Inferior parietal cortex (tissue), 1 donor: Measurements from ENCODE around the gene STUM.

Experiments used
- DNase-seq: peaks from one replicate; pipeline ENCODE4 v3.0.0-alpha.2; 2016; ENCODE audit errors: extremely low spot score

The STUM gene

DNA sequence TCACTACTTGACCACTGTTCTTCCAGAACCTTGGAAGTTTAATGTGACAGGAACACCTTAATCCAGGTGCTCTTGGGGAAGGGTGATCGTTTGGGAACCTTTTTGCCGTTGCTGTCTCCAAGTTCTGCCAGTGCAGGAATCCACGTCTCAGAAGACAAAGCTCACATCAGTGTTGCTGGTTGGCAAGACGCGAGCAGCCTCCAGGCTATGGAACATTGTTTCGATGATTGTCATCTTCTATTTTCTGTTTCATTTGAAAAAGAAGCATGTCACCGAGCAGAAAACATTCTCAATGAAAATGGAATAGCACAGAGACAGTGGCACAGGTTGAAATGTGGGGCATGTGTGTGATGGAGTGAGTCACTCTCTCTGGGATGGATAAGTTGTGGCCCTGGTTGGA lies 11.7 kb downstream of the STUM start:
- no peak for DNase-seq

DNA sequence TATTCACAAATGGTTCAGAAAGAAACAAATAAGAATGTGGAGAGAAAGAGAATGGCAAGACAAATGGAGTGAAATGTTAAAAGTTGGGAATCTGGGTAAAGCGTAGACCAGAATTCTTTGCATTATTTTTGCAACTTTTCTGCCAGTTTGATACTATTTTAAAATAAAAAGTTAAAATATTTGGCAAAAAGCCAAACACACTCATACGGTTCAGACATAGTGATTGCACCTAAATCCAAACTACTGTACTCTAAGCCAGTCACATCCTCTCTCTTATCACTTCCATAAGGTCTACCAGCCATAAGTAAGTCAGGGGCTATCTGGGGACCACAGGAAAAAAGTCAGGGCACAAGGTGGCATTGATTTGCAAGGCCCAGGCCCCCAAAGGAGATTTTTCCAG lies 14.4 kb downstream of the STUM start:
- DNase-seq, result no peak

DNA sequence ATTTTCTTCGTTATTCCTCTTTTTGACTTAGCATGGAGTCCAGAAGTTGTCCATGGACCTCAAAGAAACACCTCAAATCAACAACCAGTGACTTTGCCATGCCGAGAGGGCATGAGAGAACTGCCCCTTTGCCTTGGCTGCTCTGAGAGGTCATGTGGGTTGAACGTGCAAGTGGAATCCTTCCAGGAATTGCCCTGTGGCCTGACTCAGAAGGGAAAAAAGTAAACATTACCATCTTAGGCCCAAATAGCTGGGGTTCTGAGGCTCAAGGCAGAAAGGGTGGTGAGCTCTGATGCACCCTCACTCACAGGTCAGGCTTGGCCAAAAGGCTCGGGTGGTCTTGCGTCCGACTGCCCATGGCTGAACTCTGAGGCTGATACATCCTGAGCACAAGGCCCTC lies 15.1 kb downstream of the STUM start:
- DNase-seq, result no peak

DNA sequence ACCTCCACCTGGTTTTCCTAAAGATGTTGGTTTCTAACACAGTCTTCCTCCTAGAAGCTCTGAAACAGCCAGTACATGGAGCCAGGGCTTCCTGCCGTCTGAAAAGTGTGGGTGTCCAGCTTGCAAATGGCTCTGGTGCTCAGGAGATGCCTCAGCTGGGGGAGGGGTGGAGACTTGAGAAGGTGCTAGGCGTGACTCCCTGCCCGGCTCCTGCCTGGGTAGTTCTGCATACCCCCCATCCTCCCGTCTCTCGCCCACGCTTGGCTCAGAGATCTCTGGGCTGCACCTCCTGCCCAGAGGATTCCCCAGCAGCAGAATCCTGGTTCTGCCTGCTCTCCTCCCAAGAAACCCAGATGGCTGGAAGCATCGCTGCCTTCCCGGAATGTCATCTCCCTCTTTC lies 16.9 kb downstream of the STUM start:
- DNase-seq, result no peak

DNA sequence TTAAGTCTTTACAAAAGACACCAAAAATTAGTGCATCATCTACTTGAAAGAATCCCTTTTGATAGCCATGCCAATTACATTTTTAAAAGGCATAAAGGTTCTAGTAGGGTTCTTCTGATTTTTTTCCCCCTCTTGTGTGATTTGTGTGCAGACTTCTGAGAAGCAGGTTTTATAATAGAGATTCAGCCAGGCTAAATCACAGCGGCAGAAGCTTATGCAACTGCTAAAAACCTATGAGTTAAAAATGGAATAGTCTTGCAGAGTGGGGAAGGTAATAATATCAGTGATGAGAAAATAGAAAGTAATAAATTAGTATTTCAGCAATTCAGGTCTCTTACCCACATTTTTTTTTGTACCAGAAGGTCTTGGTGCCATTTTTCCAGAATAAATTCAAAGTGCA lies 17.7 kb downstream of the STUM start:
- DNase-seq, result peak; percentile 55

DNA sequence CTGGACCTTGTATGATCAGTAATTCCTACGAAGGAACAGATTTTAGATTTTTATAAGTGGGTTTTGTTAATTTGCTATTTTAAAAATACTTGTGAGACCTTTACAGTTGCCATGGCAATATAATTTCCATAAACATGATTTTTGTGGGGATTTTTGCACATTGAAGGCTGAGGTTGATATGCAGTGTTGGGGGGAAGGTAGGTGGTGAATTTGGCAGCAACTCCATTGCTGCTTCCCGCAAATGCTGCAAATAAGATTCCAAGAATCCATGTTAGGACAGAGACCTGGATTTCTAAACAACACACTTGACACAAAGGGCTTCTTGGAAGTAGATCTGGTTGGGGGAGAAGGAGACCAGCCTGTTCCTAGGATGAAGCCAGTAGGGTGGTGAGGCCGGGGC lies 18.2 kb downstream of the STUM start:
- no peak for DNase-seq

DNA sequence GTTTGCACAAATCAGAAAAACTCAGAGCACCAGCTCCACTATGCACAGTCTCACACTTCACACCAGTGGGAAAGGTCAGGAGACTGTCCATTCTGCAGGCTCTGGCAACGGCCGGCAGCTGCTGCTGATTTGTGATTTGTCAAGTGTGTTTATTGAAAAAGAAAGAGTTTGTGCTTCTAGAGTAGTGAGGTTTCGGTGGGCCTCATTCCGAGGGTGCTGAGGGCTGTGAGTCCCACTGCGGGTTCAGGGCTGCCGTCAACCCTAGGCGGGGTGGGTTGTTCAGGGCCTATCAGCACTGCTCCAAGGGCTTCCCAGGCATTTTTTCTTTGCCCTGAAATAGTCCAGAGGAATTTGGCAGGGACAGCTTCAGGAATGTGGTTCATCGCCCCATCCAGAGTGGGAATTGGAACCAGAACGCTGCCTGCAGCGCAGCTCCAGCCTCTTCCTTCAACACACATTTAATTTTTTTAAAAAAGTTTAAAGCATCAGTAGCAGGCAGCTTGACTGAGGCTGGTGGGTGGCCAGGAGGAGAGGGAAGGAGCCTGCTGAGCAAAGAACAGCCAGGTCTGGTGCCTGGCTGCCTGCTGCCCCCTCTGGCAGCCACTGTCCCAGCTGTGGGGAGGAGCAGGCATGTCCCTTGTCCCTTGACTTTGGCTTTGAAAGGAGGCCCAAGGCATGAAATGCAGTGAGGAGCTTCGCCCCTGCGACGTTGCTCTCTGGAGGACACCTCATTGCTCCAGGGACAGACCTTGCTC lies 19.7 kb downstream of the STUM start:
- no peak for DNase-seq

DNA sequence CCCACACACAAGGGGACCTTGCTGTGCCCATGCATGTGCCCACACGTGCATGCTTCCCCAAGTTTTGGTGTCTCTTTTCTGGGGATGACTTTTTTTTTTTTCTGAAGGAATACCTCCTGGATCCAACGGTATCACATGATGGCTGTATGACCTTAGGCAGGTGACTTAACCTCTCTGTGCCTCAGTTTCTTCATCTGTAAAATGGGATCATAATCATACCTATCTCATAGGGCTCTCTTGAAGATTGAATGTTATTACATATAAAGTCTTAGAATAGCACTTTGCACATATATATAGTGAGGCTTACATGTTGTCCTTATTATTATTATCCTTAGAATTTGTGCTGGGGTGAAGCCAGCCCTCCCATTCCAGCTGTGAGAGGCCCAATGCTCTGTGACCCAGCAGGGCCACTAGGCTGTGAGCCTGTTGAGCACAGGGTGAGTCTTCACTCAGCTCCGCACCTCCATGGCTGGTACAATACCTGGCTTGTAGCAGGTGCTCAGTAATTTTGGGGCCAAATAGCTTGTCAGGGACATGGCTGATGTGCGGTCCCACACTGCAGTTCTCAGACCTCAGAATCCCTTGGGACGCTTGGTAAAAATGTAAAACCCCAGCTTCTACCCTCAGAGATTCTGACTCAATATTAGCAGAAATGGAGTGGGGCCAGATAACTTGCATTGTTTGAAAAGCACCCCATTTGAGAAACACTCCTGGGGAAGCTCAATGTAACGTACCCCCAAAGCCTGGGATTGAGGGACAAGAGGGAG lies 20.6 kb downstream of the STUM start:
- DNase-seq, result no peak

DNA sequence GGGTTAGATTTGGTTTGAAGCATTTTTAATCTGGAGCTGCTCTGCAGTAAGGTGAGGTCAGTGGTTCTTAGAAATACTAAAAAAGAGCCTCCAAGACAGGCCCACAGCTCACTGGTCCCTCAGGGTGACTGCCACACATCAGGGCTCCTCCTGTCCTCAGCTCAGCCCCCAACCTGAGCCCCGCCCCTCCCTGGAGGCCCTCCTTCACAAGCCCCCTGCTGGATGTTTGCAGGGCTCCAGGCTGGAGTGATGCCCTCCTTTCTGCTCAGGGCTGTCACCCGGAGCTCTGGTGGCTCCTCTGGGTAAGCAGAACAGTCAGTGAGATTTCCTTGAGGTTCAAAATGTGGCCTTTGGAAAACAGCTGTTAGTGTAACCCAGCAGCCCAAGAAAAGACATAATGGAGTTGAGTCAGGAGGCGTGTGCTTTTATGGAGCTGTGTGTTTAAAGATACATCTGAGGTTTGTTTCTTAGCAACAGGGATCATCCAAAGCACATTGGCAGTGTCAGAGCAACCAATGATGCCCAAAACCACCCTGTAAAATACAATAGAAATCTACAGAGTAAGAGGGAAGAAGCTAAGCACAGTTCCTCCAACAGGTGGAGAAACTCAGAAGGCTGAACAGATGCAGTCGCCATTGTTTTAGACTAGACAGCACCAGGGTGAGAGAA lies 21.4 kb downstream of the STUM start:
- DNase-seq, result no peak

DNA sequence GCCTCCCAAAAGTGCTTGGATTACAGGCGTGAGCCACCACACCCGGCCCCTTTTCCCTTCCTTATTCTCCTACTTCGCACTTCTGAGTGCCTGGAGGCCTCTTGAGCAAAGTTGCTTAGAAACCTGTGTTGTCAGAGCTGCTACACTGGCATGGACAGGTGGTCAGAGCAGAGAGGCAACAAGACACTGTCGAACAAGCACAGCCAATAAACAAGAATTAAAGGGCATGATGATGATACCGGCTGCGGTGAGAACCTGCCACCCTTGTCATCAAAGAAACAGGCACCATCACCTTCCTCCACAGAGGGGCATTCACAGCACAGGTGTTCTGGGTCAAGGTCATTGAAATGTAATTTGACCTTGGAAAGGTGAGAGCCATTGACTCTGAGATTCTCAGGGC lies 23.3 kb downstream of the STUM start:
- DNase-seq, result no peak

DNA sequence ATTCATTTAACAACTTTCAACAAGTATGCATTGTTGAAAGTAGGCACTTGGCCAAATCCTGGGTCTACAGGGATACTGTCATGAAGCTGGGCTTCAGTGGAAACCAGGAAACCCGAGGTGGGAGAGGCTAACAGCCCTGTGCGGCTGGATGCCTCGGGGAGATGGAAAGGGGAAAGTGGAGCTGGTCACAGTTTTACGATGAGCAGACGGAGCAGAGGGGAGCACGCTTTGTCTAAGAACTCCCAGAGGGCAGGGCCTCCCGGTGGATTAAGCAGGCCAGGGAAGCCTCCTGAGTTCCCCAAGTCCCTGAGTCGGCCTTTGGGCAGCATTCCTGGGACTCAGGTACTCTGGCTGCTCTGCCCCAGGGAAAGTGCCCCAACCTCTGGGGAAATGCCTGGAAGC lies 23.8 kb downstream of the STUM start:
- no peak for DNase-seq

DNA sequence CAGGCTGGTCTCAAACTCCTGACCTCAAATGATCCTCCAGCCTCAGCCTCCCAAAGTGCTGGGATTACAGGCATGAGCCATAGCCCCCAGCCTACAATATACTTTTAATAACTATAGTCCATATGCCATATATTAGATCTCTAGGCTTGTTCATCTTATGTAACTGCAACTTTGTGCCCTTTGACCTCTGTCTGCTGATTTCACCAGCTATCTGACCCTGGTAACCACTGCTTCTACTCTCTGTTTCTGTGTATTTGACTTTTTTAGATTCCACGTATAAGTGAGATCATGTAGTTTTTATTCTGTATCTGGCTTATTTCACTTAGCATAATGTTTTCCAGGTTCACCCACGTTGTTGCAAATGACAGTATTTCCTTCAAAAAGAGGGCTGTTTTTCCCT lies 25.5 kb downstream of the STUM start:
- DNase-seq, result no peak

DNA sequence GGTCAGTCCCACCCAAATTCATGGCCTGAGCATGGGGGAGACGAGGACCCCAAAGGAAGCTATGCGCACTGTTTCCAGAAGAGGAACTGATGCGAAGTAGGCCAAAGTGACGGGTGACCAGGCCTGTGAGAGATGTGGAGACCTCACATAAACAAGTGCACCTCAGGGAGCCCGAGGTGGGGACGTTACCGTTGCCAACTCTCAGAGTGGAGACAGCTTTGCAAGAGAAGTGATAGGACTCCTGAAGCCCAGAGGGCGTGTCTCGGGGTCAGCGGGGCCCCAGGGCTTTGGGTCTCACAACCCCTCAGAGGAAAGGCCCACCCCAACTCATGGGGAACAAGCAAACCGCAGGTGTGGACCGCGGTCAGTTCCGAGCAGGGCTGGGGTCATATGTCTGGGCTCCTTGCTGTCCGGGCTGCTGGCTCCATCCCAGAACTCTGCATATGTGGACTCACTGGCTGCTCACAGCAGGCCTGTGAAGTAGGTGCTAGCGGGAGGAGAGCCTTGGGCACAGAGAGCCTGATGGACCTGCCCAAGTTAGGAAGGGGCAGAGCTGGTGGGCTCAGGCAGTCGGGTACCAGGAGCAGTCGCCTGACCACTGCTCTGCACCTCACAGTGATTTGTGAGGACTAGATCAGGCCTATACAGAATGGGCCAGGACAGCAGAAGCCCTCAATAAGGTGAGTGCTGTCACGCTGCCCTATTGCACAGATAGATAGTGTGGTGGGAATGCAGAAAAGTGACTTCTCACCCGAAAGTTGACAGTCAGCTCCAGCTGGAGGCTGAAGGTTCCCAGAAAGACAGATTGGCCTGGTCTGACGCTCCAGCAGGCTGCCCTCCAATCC lies 26.2 kb downstream of the STUM start:
- DNase-seq, result no peak

DNA sequence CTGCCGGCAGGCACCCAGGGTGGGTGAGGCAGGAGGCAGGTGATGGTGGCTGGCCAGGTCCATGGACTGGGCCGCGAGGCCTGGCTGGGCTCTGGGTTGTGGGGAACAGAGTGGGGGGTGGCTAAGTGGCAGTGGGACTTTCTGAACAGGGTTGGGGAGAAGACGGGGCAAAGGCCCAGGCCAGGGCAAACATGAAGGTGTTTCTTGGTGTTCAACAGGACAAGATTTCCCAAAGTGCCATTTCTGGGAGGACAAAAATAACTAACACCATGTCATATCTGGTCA lies 26.8 kb downstream of the STUM start:
- DNase-seq, result no peak

DNA sequence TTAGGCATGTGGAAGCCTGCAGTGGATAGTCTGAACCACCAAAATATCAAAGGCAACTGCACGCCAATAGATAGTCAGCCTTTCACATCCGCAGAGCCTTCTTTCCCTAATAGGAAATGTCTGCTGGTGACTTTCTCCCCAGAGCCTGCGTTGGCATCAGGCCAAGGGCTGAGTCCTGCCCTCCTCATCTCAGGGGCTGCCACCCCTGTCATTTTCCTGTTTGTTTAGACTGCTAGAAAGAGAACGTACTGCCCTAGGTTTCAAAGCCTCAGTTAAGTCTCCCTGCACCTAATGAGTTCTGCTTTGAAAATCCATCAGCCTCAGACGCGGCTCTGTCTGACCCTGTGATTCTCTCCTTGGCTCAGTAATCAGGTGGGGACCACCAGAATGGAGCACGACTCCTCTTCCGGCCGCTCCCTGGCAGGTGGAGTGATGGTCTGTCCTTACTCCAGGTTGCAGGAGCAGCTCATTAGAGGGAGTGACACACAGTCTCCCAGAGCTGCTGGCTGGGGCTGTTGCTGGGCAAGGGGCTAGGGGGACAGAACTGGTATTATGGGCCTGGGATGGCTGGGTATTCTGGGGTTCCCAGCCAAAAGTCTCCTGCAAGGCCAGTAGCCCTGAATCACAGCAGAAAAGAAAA lies 27.3 kb downstream of the STUM start:
- no peak for DNase-seq

DNA sequence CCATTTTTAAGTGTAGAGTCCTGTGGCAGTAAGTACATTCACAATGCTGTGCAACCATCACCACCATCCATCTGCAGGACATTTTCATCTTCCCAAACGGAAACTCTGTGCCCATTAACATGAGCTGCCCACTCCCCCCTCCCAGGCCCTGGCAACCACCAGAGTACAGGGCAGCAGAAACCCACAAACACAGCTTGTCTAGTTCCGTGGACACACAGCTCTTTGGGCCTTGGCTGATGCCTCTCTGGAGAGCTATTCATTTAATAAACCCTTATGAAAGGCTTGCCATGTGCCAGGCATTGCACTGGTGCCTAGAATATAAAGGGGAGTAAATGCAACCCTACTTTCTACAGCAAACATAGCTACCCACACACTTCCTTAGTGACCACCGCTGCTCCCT lies 28.0 kb downstream of the STUM start:
- DNase-seq, result no peak

DNA sequence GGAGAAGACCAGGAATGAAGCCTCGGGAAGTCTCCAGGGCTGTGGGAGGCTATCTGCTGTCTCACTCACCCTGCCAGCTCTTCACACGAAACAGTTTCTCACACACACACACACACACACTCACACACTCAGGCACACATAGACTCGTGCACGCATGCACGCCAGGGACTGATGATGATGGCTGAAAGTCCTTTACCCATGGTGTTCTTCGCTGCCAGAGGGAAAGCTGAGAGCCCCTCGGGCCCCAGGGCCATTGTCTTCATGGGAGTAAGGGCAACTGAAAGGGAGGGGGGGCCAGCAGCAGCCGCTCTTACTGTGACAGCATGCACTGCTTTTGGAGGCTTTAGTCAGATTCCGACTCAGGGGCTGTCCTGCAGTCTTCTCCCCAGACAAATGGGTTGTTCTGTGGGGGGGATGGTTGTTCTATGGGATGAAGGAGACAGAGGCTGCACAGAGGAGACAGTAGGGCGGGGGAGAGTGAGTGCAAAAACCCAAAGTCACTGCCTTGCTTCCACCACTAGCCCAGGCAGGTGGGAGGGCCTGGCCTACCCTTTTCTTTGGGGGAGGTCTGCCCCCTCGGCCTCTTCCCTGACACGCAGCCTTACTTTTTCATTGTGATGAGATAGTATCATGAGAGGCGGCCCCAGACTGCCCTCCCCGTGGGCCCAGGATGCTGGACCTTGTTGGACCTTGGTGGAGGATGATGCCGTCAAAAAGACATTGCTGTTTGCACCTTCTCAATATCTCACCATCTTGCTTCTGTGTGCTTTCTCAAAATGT lies 29.0 kb downstream of the STUM start:
- DNase-seq, result no peak

DNA sequence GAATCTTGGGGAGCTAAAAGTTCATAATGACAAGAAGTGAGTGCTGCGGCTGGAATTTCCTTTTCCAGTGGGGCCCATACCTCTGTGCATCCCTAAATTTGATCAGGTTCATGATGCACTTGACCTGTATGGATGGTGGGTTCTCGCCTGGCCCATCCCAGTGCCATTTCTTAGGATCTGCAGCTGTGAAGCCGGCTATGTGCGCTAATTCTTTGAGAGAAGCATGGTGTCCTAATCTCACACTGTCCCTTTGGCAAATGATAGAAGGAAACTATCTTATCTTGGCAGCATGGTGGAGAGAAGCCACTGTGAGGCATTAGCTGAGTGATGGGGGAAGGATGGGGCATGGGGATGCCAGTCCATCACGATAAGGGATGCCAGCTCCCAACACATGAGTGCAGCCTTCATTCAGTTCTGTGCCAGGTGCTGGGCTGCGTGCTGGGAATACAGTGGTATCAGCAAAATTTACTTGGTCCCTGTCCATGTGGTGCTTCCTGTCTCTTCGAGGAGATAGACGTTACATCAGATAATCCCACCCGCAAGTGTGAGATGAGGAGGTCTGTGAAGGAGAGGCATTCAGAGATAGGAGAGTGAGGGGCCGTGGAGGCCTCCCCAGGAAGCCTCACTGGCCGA lies 30.5 kb downstream of the STUM start:
- DNase-seq, result no peak

DNA sequence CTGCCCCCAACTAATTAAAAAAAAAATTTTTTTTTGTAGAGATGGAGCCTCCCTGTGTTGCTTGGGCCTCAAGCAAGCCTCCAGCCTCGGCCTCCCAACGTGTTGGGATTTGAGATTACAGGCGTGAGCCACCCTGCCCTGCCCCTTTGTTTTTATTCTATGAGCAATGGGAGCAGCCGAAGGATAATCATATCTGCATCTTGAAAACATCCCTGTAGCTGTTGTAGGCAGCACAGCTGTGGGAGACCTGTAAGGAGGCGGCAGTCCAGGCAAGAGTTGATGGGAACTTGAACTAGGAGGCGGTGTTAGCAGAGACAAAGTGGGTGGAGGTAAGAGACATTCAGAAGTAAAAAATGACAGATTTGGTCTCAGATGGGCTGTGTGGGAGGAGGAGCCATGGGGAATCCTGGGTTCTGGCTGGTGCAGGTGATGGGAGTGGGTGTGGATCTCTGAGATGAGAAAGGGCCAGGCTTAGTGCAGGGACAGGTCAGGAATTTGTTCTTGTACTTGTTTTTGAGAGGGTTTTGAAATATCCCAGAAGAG lies 31.3 kb downstream of the STUM start:
- DNase-seq, result no peak

DNA sequence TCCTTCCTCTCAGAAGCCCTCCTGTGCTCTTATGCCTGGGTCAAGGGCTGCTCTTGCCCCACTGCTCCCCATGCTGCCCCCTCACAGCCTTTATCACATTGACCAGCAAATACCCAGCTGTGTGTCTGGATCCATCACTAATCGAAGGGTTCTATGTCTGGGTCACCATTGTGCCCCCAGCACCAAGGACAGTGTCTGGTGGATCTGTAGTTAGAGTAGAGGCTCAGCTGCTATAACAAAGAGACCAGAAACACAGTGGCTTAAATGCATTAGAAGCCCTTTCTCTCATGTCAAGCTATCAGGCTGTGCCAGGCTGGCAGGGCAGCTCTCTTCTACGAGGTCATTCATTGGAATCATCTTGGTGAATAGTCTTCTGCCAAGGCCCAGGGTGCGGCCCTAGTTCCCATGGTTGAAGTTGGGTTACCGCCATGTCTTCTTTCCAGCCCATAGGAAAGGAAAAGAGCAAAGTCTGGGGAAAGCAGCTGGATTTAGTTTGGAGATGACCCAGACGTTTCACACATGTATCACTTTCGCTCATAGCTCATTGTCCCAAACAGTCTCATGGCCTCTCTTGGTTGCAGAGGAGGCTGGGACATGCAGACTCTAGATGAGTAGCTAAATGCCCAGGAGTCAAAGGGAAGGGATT lies 32.2 kb downstream of the STUM start:
- DNase-seq, result no peak
